Peyer's patch (tissue), 4 donors: Measurements from ENCODE around the gene MLPH. TPM values are rescaled to one million over a fixed set of nuclear protein-coding genes. Genes with fewer than 3 reads are reported as not detected.
A peak's percentile ranks its signal among the peaks of the same experiment; 100 is the strongest.
"Not testable (repeated sequence)": the region's sequence is repeated elsewhere in the genome, so short reads cannot be mapped to it uniquely, and the experiment has no call there.

Experiments used
- DNase-seq, 3 donors: peaks; one replicate each; pipeline ENCODE4 v3.0.0-alpha.2; 2017 to 2019
- H3K27ac ChIP-seq, 4 donors: fragments of 200-600 bp; sonication (generic); one replicate each; pipeline ENCODE4 v1.5.1; 2016 to 2019
- H3K27me3 ChIP-seq, 2 donors: fragments of 200-600 bp; sonication (generic); one replicate each; pipeline ENCODE4 v1.5.1; 2019
- H3K36me3 ChIP-seq, 3 donors: fragments of 200-600 bp; sonication (generic); one replicate each; pipeline ENCODE4 v1.5.1; 2016 to 2019
- H3K4me1 ChIP-seq, 4 donors: fragments of 200-600 bp; sonication (generic); one replicate each; pipeline ENCODE4 v1.5.1; 2016 to 2019
- H3K4me3 ChIP-seq, 4 donors: fragments of 200-600 bp; sonication (generic); 1 replicate in 3 of 4; 2 replicates in 1 of 4; pipeline ENCODE4 v1.5.1; 2016 to 2019; ENCODE audit warnings: mild to moderate bottlenecking in 1 of 4
- H3K9me3 ChIP-seq, 4 donors: fragments of 200-600 bp; sonication (generic); one replicate each; pipeline ENCODE4 v1.5.1; 2016 to 2019; ENCODE audit warnings: mild to moderate bottlenecking in 1 of 4
- CTCF ChIP-seq, 6 experiments: fragments of 450-650 bp in 4 of 6; fragments of 200-600 bp in 2 of 6; sonication (generic) in 1 of 6; IDR thresholded peaks; one replicate each; pipeline ENCODE4 v1.5.1; 2017 to 2019; ENCODE audit warnings: antibody characterized with exemption in 6 of 6, mild to moderate bottlenecking in 3 of 6, moderate library complexity in 1 of 6
- POLR2A ChIP-seq, 2 donors: fragments of 450-650 bp; IDR thresholded peaks; one replicate each; pipeline ENCODE4 v1.5.1; 2017; ENCODE audit warnings: antibody characterized with exemption in 2 of 2, mild to moderate bottlenecking in 2 of 2, moderate library complexity in 2 of 2
- total RNA-seq, 4 donors: library from RNA; depleted of rRNA; stranded (reverse); fragments of >200 nt; gene quantifications; one replicate each; pipeline ENCODE4 v1.1.0, GENCODE V29; 2016

The MLPH gene
- total RNA-seq, 4 donors from 2014 or later: 82.5 to 195 (median 116) TPM

DNA sequence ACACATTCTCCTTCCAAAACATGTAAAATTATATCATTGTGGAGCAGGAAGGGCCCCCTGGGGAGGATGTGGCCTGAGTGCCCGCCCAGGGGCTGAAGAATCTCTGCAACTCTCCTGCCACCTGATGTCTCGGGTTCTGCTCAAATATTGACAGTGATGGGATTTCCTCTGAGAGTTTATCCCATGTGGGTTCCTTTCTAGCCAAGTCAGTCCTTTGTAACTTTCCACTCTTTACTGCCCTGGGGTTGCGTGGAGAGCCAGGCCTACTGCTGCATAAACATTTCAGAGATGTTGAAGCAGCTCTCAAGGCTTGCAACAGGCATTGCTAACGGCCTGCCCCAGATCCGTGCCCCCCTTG is 107.4 kb downstream of the MLPH start:
- H3K27me3 ChIP-seq: no peaks in the 10 kb centered on the region
- H3K4me3 ChIP-seq: no peak overlapping the region
- H3K9me3 ChIP-seq: no peaks in the 10 kb centered on the region
- peak overlapping the region in 2 of 4 donors; percentile 59 to 73 for H3K27ac ChIP-seq
- DNase-seq: no peak
- peaks cover 0 to 14% (median 0%) of the 10 kb centered on the region in 4 donors for H3K4me1 ChIP-seq
- TF ChIP-seq CTCF (IDR thresholded peaks at IDR 0.05): no peak
- no peaks in the 10 kb centered on the region for H3K36me3 ChIP-seq

GRCh38 chr2:237595829-237596519 is 108.9 kb downstream of the MLPH start:
- H3K27me3 ChIP-seq, H3K4me3 ChIP-seq, H3K9me3 ChIP-seq, DNase-seq, H3K36me3 ChIP-seq: not testable (repeated sequence)
- H3K4me1 ChIP-seq: peaks cover 0 to 14% (median 0%) of the 10 kb centered on the region in 4 donors
- peak overlapping the region in 1 of 4 donors; percentile 73 for H3K27ac ChIP-seq

DNA sequence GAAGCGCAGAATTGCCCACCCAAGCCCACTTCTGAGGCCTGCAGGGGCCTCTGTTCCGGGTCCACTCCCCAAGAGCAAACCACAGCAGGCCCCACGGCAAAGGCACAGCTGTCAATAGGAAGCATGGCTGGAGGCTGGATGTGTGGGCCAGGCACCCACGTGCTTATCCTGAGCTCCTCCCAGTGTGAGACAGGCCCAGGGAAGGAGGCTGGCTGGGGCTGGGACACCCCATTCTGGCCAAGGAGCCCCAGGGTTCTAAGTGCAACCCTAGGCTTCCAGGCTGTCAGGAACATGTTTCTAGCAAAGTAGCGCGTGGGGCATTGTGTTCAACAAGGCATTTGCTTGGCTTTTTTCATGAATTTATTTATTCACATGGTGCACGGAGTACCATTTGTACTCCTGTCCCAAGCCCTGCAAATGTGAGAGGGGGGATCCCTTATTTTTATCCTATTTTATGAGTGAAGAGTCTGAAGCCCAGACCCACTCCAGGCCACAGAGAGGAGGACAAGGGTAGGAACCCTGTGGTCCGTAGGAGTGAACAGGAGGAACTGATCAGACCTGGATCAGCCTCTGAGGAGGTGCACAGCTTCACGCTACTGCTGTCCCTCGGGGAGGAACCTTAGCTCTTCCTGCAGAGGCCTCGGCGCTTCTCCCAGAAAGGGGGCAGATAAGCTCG is 109.6 kb downstream of the MLPH start:
- Histone ChIP-seq H3K27me3 (no peaks in the 10 kb centered on the region), H3K4me3 (no peak overlapping the region), H3K9me3 (no peaks in the 10 kb centered on the region), H3K4me1 (peaks cover 0 to 14% (median 0%) of the 10 kb centered on the region in 4 donors), H3K27ac (no peak overlapping the region), H3K36me3 (no peaks in the 10 kb centered on the region)
- DNase-seq: peak in 1 of 3 donors; percentile 47
- TF ChIP-seq POLR2A (IDR thresholded peaks at IDR 0.05): no peak
- no peak for TF ChIP-seq CTCF (IDR thresholded peaks at IDR 0.05)

GRCh38 chr2:237597196-237598145 is 110.4 kb downstream of the MLPH start:
- DNase-seq: no peak
- Histone ChIP-seq H3K36me3 (no peaks in the 10 kb centered on the region), H3K27me3 (no peaks in the 10 kb centered on the region), H3K4me1 (peaks cover 0 to 14% (median 0%) of the 10 kb centered on the region in 4 donors), H3K27ac (no peak overlapping the region), H3K4me3 (no peak overlapping the region), H3K9me3 (no peaks in the 10 kb centered on the region)
- no peak for TF ChIP-seq POLR2A (IDR thresholded peaks at IDR 0.05)
- TF ChIP-seq CTCF (IDR thresholded peaks at IDR 0.05): no peak

- no peak for DNase-seq
- no peak overlapping the region for H3K4me3 ChIP-seq
- no peaks in the 10 kb centered on the region for H3K27me3 ChIP-seq
- no peaks in the 10 kb centered on the region for H3K36me3 ChIP-seq
- no peaks in the 10 kb centered on the region for H3K9me3 ChIP-seq
- no peak overlapping the region for H3K27ac ChIP-seq
- H3K4me1 ChIP-seq: peaks cover 0 to 14% (median 0%) of the 10 kb centered on the region in 4 donors
- no peak for TF ChIP-seq CTCF (IDR thresholded peaks at IDR 0.05)
- TF ChIP-seq POLR2A (IDR thresholded peaks at IDR 0.05): no peak
Measured at GRCh38 chr2:237598468-237599208, 111.6 kb downstream of the MLPH start.
